H1 (cell line): ENCODE results near the gene HES3. TPM values are rescaled to one million over a fixed set of nuclear protein-coding genes. Genes with fewer than 3 reads are reported as not detected.

Experiments
- CEBPB ChIP-seq: IDR thresholded peaks from 2 replicates; pipeline ENCODE4 v1.6.1; 2012; ENCODE audit warnings: low read depth, low read length
- EGR1 ChIP-seq: IDR thresholded peaks from 2 replicates; pipeline ENCODE4 v1.6.1; 2011; ENCODE audit warnings: low read depth, low read length, borderline replicate concordance
- EZH2 ChIP-seq: fragments of 200-600 bp; sonication (generic); IDR thresholded peaks from 2 replicates; pipeline ENCODE4 v1.7.1; 2012; ENCODE audit warnings: low read depth, mild to moderate bottlenecking, moderate library complexity, low read length, inconsistent platforms; ENCODE audit not compliant: severe bottlenecking
- MAFK ChIP-seq: IDR thresholded peaks from 2 replicates; pipeline ENCODE4 v1.6.1; 2012; ENCODE audit warnings: low read depth, mild to moderate bottlenecking, improper control_type of control experiment, low read length
- NANOG ChIP-seq: IDR thresholded peaks from 2 replicates; pipeline ENCODE4 v1.6.1; 2011; ENCODE audit warnings: low read length, low read depth, mild to moderate bottlenecking, inconsistent platforms; ENCODE audit not compliant: insufficient read depth, poor library complexity, severe bottlenecking
- PHF8 ChIP-seq: fragments of 200-600 bp; sonication (generic); conservative IDR thresholded peaks from 2 replicates; pipeline ENCODE4 v1.7.1; 2012; ENCODE audit warnings: low read depth, mild to moderate bottlenecking, inconsistent platforms, low read length, moderate library complexity
- POU5F1 ChIP-seq: IDR thresholded peaks from 2 replicates; pipeline ENCODE4 v1.6.1; 2011; ENCODE audit warnings: low read depth, mild to moderate bottlenecking, low read length, moderate library complexity
- RBBP5 ChIP-seq: IDR thresholded peaks from 2 replicates; pipeline ENCODE4 v1.7.1; 2012; ENCODE audit warnings: low read depth, mild to moderate bottlenecking, inconsistent platforms, low read length, moderate library complexity, borderline replicate concordance
- RNF2 ChIP-seq: fragments of 200-900, 300-1000 bp; sonication (generic); IDR thresholded peaks from 2 replicates; pipeline ENCODE4 v1.7.1; 2016; ENCODE audit warnings: borderline replicate concordance, low read depth, mild to moderate bottlenecking, antibody characterized with exemption, low read length; ENCODE audit not compliant: poor library complexity, severe bottlenecking; ENCODE audit errors: missing control alignments
- SAP30 ChIP-seq: fragments of 300-600 bp; sonication (generic); IDR thresholded peaks from 2 replicates; pipeline ENCODE4 v1.7.1; 2012; ENCODE audit warnings: low read length, moderate library complexity, mild to moderate bottlenecking, inconsistent platforms; ENCODE audit not compliant: insufficient read depth, insufficient replicate concordance
- SIN3A ChIP-seq, 2 experiments: IDR thresholded peaks in 1 of 2; conservative IDR thresholded peaks in 1 of 2; 2 replicates each; pipeline ENCODE4 v1.6.1; 2011 to 2012; ENCODE audit warnings: low read length in 2 of 2, improper control_type of control experiment in 1 of 2, low read depth in 1 of 2, mild to moderate bottlenecking in 1 of 2
- TEAD4 ChIP-seq: IDR thresholded peaks from 2 replicates; pipeline ENCODE4 v1.6.1; 2012; ENCODE audit warnings: low read depth, low read length, inconsistent platforms, mixed read lengths
- polyA plus RNA-seq, 7 experiments: library from polyadenylated mRNA; depleted of rRNA in 3 of 7; stranded (reverse) in 5 of 7; unstranded in 2 of 7; fragments of >200 nt in 5 of 7; fragments of 200-250 nt in 2 of 7; gene quantifications; 1 replicate in 5 of 7; 2 replicates in 1 of 7; 4 replicates in 1 of 7; pipeline versions ENCODE4 v1.2.1 to v1.2.3, GENCODE V29; 2011 to 2013; ENCODE audit warnings: missing spikeins in 2 of 7, mixed read lengths in 2 of 7
- total RNA-seq: library from RNA; stranded (reverse); fragmentation: NEBNext Ultra II Directional; extraction: Animal tissue kit (Norgen Biotek cat#: 25700); gene quantifications from 2 replicates; pipeline ENCODE4 v1.2.1, GENCODE V29; 2021
- TF ChIP-seq, protein P1 (sequence below): IDR thresholded peaks from 2 replicates; pipeline ENCODE4 v1.6.1; 2012; ENCODE audit warnings: inconsistent platforms
- TF ChIP-seq, protein P2 (sequence below): IDR thresholded peaks from 2 replicates; pipeline ENCODE4 v1.6.1; 2011; ENCODE audit warnings: low read length, improper control_type of control experiment
- TF ChIP-seq, protein P3 (sequence below): IDR thresholded peaks from 2 replicates; pipeline ENCODE4 v1.6.1; 2011; ENCODE audit warnings: low read depth, mild to moderate bottlenecking, low read length; ENCODE audit not compliant: insufficient read depth
- TF ChIP-seq, protein P4 (sequence below), 3 experiments: IDR thresholded peaks; 1 replicate in 2 of 3; 2 replicates in 1 of 3; pipeline versions ENCODE4 v1.5.1 to v1.6.1; 2011; ENCODE audit warnings: low read length in 3 of 3, mild to moderate bottlenecking in 3 of 3, inconsistent platforms in 2 of 3, low read depth in 1 of 3, moderate library complexity in 1 of 3; ENCODE audit not compliant: insufficient read depth in 1 of 3; ENCODE audit errors: control extremely low read depth in 1 of 3

The HES3 gene
- total and polyA plus RNA-seq, 2 of the 8 experiments (the other 6 are each of a cell fraction or from before 2014, with no cell fraction given): 38.8 to 54.3 TPM

DNA sequence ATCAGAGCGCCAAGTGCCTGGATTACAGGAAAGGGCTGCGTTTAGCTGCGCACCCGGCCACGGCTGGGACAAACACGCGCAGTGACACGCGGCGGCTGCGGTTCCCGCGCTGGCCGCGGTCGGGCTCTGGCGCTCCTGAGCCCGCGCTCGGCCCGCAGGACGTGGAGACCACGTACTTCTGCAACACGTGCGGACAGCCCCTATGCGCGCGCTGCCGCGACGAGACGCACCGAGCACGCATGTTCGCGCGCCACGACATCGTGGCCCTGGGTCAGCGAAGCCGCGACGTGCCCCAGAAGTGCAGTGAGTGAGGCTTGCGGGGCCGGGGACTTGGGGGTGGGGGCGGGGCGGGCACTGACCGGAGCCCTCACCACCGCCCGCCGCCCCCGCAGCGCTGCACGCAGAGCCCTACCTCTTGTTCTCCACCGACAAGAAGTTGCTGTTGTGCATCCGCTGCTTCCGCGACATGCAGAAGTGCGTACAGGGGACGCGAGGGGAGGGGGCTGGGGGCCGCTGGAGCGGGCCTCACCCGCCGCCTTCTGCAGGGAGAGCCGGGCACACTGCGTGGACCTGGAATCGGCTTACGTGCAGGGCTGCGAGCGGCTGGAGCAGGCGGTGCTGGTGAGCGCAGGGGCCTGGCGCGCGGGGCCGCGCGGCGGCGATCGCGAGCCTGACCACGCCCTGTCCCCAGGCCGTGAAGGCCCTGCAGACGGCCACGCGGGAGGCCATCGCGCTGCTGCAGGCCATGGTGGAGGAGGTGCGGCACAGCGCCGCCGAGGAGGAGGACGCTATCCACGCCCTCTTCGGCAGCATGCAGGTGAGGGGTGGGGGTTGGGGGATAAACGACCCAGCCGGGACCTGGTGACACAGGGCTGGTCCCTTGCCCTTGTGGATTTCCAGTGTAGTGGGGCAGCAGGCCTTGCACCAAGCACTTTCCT, 35.0 kb upstream of the HES3 start (continued):
- TF ChIP-seq RBBP5 (0 out of 2 replicates have a peak, but pooled peaks have one; percentile 35), POU5F1 (no peak), RNF2 (no peak), NANOG (no peak), SIN3A (conservative IDR thresholded peaks at IDR 0.05 in 1 of 2, IDR thresholded peaks at IDR 0.05 in 1 of 2; ENCODE audit: low read depth in 1 of 2, low read length in 2 of 2) (peak in 1 of 2 experiments; percentile 10; a peak in 1 of 4 replicates), PHF8 (no peak), CEBPB (no peak), SAP30 (no peak), EZH2 (no peak), MAFK (no peak), TEAD4 (no peak), EGR1 (peak; percentile 37; the same call in 1 of the 2 replicates)
- TF ChIP-seq, protein P1, sequence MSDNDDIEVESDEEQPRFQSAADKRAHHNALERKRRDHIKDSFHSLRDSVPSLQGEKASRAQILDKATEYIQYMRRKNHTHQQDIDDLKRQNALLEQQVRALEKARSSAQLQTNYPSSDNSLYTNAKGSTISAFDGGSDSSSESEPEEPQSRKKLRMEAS: peak; percentile 91
- TF ChIP-seq, protein P2, sequence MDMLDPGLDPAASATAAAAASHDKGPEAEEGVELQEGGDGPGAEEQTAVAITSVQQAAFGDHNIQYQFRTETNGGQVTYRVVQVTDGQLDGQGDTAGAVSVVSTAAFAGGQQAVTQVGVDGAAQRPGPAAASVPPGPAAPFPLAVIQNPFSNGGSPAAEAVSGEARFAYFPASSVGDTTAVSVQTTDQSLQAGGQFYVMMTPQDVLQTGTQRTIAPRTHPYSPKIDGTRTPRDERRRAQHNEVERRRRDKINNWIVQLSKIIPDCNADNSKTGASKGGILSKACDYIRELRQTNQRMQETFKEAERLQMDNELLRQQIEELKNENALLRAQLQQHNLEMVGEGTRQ: no peak
- TF ChIP-seq, protein P3, sequence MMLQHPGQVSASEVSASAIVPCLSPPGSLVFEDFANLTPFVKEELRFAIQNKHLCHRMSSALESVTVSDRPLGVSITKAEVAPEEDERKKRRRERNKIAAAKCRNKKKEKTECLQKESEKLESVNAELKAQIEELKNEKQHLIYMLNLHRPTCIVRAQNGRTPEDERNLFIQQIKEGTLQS: no peak
- TF ChIP-seq, protein P4, sequence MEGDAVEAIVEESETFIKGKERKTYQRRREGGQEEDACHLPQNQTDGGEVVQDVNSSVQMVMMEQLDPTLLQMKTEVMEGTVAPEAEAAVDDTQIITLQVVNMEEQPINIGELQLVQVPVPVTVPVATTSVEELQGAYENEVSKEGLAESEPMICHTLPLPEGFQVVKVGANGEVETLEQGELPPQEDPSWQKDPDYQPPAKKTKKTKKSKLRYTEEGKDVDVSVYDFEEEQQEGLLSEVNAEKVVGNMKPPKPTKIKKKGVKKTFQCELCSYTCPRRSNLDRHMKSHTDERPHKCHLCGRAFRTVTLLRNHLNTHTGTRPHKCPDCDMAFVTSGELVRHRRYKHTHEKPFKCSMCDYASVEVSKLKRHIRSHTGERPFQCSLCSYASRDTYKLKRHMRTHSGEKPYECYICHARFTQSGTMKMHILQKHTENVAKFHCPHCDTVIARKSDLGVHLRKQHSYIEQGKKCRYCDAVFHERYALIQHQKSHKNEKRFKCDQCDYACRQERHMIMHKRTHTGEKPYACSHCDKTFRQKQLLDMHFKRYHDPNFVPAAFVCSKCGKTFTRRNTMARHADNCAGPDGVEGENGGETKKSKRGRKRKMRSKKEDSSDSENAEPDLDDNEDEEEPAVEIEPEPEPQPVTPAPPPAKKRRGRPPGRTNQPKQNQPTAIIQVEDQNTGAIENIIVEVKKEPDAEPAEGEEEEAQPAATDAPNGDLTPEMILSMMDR (IDR thresholded peaks at IDR 0.05; ENCODE audit: control extremely low read depth in 1 of 3, insufficient read depth in 1 of 3, low read depth in 1 of 3, low read length in 3 of 3): peak in 2 of 3 experiments; percentile 34 to 55; a peak in 3 of 4 replicates
